Non-pigmented ciliary epithelial cell (primary cell): ENCODE data around the gene SPATS2.
"Not testable (repeated sequence)": the region's sequence is repeated elsewhere in the genome, so short reads cannot be mapped to it uniquely, and the experiment has no call there.

ENCODE experiments used
- DNase-seq: peaks from one replicate; pipeline ENCODE4 v3.0.0-alpha.2; 2010; ENCODE audit warnings: low read depth

The SPATS2 gene

DNA sequence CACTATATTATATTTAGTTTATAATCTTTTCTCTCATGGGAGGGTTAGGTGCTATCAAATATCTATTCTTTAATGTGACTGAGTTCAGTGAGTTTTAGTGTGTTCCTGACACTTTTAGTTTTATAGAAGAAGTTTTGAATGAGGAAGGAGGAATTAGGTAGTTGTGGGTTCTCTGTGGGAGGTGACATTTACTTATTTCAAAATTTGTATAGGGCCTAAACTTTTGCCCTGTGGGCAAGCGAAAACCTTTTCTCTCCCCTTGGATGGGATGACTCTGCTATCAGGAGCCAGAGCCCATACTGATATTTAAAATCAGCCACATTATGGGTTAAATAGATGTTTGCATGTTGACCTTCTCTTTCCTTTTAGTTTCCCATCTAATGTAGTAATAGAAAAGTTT, 43.6 kb downstream of the SPATS2 start:
- DNase-seq, result no peak

DNA sequence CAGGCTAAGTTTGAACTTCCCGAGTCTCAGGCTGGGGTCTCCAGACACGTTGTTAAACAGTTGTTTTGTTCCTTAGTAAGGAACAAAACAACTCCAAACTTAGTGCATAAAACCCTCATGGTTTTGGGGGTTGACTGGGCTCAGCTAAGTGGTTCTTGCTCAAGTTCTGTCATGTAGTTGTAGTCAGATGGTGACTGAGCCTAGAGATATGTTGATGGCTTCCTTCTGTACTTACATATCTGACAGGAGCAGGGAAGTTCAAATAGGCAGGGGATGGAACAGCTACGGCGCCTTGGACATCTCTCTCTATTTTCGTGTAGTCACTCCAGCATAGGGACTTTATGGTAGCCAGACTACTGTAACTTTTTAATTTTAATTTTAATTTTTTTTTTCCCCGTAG, 45.7 kb downstream of the SPATS2 start:
- DNase-seq, result no peak

DNA sequence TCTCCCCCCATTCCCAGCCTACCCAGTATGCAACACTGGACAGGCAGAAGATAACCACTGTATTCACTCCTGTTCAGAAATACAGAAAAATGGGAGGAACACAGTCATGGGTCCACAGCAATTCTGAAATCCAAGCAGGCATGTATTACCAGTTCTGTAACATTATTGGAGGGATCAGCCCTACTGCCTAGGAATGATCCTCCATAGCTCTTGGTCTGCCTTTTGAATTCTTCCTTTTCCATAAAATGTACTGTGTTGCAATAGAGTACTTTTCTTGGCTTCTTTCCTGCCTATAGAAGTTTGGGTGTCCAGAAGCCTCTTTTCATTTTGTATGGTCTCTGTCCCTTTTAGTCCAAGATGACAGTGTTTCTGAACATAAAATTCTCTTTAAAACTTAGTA, 46.5 kb downstream of the SPATS2 start:
- no peak for DNase-seq

DNA sequence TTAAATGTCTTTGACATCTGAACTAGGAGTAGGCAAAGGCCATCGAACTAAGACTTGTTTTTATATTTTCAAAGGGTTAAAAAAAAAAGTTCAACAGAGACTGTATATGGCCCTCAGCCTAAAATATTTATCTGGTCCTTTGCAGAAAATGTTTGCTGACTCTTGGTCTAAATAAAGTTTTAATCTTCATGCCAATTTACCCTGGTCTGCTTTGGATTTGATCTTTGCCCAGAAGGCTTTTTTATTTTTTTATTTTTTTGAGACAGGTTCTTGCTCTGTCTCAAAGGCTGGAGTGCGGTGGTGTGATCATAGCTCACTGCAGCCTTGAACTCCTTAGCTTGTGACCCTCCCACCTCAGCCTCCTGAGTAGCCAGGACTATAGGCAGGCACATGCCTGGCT, 47.1 kb downstream of the SPATS2 start:
- DNase-seq, result no peak

DNA sequence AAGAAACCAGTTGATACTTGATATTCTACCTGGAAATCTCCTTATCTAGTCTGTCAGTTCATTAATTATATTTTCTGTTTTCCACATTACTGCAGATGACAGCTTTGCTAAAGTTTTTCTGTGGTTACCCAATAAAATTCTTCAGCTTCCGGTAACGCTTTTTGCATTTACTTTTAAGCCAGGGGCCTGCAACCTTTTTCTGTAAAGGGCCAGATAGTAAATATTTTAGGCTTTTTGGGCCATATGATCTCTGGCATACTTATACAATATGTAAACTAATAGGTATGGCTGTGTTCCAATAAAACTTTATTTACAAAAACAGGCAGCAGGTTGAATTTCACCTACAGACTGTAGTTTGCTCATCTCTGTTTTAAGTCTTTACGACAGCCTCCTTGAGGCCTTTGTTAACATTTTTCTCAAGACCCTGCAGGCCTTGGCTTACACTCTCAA, 48.3 kb downstream of the SPATS2 start:
- DNase-seq, result no peak

DNA sequence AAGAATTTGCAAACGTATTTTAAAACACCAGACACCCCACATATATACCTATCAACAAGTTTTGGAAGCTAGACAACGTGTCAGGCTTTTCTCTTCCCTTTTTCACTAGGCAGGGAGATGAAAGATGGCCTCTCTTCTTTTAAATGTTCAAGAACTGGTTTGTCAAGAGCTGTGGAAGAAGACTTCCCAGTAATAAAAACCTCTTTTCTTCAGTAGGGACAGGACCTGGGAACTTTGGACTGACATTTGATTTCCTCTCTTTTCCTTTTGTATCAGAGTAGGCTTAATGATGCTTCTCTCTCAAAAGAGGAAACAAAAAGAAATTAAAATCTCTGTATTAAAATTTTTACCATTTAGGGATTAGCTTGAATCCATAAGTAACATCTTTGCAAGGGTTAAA, 49.6 kb downstream of the SPATS2 start:
- no peak for DNase-seq

DNA sequence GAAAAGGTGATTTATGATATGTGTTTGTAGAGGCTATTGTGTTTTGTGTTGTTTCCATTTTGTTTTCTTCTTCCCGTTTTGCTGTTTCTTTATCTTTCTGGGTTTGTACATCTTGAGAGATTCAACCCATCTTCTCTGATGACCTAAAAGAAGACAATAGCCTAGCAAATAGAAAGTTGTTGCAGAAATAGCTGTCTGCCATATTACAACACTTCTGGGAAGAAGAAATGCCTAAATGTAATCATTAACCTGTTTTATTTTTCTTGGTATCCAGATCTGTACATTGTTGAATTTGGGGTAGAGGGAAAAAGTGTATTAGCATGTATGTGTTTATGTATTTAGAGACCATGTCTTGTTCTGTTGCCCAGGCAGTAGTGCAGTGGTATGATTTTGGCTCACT, 50.3 kb downstream of the SPATS2 start:
- no peak for DNase-seq

DNA sequence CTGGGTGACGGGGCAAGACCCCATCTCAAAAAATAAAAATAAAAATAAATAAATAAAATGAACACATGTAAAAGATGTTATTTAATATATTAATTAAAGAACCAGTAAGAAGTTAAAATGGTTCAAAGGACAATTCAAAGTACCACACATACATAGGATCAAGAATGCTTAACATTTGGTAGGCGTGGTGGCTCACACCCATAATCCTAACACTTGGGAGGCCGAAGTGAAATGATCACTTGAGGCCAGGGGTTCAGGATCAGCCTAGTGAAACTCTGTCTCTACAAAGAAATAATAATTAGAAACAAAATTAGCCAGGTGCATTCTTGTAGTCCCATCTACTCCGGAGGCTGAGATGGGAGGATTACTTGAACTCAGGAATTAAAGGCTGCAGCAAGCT, 53.3 kb downstream of the SPATS2 start:
- no peak for DNase-seq

DNA sequence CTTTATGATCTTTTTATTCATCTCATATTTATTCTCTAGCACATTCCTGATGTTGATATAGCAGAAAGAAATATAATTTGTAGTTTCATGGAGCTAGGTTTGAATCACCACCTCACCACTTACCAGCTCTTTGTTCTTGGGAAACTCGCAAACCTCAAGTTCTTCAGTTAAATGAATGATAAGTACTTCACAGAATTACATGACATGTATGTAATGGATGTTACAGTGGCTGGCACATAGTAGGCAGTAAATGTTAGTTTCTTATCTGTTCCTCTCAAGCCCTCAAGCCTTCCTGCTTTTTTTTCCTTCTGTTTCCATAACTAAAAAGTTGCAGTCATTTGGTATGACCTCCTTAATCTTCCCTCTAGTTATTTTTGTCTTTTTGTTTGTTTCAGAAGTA, 54.9 kb downstream of the SPATS2 start:
- no peak for DNase-seq

DNA sequence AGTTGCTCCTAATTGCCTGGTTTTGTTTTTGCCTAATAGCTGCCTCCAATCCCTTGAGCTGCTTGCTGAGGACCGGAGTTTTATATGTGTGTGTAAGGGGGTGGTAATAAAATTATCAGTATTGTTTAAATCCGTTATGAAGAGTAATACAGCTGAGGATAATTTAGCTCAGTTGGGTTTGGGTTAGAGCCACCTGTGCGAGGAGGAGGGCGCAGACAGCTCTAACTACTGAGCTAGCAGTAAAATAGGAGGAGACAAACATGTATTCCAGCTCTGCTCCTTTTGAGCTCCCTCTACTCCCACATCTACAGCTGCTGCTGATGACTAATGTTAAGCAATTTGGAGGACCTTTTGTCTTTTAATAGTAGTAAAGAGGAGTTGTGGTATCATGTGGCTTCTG, 61.5 kb downstream of the SPATS2 start:
- peak; percentile 54 for DNase-seq

DNA sequence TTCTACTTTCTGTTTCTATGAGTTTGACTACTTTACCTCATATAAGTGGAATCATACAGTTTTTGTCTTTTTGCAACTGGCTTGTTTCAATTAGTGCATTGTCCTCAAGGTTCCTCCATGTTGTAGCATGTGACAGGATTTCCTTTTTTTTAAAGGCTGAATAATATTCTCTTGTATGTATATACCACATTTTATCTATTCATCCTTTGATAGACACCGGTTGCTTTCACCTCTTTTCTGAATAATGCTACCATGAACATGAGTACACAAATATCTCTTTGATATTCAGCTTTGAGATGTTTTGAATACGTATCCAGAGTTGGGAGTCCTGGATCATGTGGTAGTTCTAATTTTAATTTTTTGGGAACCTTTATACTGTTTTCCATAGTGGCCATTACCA, 65.4 kb downstream of the SPATS2 start:
- no peak for DNase-seq

DNA sequence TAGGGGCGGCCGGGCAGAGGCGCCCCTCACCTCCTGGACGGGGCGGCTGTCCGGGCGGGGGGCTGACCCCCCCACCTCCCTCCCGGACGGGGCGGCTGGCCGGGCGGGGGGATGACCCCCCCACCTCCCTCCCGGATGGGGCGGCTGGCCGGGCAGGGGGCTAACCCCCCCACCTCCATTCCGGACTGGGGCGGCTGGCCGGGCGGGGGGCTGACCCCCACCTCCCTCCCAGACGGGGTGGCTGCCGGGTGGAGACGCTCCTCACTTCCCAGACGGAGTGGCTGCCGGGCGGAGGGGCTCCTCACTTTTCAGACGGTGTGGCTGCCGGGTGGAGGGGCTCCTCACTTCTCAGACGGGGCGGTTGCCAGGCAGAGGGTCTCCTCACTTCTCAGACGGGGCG, 69.5 kb downstream of the SPATS2 start:
- DNase-seq, result not testable (repeated sequence)

DNA sequence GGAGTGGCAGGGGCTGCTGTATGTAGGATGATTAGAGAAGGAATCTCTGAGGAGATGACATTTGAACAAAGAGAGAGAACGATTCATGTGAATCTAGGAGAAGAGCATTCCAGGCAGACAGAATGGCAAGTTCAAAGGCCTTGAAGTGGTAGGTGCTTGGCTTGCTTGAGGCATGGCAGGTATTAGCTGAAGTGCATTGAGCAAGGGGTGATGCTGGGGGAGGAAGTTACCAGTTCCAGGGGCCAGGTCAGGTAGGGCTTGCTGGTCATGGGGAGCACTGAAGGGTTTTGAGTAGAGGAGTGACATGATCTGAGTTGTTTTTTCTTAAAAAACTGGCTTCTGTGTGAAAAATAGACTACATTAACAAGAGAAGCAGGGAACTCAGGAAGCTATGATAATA, 71.8 kb downstream of the SPATS2 start:
- no peak for DNase-seq

DNA sequence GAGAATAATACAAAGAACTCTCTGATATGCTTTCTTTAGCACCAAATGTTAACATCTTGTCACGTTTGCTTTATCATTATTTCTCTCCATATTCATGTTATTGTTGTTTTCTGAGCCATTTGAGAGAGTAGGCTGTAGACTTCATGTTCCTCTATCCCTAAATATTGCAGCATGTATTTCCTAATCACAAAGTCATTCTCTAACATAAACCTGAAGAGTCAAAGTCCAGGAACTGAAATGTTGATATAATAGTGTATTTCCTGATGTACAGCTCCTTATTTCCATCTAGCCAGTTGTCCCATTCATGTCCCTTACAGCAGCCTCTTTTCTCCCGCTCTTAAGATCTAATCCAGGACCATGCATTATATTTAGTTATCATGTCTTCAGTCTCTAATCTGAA, 72.8 kb downstream of the SPATS2 start:
- DNase-seq, result no peak

DNA sequence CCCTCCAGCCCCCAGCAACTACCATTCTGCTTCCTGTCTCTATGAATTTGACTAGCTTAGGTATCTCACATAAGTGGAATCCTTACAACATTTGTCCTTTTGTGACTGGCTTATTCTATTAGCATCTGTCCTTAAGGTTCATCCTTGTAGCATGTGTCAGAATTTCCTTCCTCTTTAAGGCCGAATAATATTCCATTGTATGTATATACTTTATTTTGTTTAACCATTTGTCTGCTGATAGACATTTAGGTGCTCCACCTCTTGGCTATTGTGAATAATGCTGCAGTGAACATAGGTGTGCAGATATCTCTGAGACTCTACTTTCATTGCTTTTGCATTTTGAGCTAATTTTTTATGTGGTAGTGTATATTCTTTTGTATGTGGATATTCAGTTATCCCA, 75.7 kb downstream of the SPATS2 start:
- no peak for DNase-seq

DNA sequence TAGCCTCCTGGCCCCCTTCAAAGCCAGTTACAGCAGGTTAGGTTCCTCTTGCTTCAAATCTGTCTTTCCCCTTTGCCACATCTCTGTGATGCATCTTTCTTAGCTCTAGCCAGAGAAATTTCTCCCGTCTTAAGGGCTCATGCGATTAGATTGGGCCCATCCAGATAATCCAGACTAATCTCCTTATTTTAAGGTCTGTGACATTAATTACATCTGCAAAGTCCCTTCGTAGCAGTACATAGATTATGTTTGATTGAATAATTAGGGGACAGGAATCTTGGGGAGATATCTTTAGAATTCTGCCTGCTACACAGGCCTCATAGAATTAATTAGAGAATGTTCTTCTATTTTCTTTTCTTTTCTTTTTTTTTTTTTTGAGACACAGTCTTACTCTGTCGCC, 79.3 kb downstream of the SPATS2 start:
- no peak for DNase-seq

DNA sequence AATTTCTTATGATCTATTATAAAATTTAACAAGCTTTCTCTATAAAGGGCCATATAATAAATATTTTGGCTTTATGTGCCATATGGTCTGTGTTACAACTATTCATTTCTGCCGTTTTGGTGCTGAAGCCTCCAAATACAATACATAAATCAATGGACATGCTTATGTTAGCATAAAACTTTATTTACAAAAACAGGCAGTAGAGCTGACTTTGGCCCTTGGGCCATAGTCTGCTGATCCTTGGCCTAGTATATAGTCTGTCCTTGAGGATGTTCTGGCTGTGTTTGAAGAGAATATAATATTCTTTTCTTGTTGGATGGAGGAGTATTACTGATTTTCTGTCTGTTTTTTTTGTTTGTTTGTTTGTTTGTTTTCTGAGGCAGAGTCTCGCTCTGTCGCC, 81.6 kb downstream of the SPATS2 start:
- DNase-seq, result no peak

DNA sequence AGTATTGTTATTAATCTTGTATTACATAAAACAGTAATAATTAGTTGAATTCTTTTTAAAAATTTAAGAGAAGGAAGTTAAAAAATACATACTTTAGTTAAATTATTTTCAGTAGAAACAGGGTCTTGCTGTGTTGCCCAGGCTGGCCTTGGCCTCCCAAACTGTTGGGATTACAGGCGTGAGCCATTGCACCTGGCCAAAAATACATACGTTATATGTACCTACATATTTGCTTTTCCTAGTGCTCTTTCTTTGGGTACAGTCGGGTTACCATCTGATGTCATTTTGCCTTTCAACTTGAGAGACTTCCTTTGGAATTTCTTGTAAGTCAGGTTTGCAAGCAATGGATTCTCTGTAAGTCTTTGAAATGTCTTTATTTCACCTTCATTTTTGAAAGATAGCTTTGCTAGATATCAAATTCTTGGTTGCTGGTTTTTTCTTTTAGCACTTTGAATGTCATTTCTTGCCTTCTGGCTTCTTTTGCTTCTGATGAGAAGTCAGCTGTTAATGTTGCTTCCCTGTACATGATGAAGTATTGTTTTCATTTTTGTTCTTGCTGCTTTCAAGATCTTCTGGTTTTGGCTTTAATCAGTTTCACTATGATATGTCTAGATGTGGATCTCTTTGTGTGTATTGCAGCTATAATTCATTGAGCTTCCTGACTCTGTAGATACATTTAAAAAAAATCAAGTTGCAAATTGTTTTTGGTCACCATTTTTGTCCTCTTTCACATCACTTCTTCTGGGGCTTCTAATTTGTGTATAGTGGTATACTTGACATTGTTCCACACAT, 84.4 kb downstream of the SPATS2 start:
- no peak for DNase-seq

DNA sequence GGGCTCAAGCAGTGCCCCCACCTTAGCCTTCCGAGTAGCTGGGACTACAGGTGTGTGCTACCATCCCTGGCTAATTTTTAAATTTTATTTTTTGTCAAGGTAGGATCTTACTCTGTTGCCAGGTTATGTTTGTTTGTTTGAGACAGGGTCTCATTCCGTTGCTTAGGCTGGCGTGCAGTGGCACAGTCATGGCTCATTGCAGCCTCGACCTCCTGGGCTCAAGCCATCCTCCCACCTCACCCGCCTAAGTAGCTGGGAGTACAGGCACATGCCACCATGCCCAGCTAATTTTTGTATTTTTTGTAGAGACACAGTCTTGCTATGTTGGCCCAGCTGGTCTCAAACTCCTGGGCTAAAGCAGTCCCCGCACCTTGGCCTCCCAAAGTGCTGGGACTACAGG, 88.2 kb downstream of the SPATS2 start:
- no peak for DNase-seq

DNA sequence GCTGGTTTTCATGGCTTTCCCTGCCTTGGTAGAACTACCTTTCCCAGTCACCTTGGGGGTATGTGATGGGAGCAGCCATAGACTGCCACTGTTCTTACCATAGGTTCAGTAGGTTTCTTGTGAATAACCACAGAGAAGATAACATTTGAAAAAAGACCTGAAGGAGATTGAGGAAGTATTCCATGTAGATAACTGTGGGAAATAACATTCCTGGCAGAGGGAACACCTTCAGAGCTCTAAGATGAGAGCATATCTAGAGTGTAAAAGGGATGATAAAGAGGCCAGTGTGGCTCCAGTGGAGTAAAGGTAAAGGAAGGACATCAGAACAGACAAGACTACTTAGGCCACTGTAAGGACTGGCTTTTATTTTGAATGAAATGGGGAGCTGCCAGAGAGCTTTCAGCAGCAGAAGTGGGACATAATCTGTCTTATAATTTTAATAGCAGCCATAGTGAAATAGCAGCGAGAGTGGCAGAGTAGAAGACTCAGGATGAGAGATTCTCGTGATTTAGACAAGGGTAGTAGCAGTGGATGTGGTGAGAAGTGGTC, 88.9 kb downstream of the SPATS2 start:
- DNase-seq, result no peak

DNA sequence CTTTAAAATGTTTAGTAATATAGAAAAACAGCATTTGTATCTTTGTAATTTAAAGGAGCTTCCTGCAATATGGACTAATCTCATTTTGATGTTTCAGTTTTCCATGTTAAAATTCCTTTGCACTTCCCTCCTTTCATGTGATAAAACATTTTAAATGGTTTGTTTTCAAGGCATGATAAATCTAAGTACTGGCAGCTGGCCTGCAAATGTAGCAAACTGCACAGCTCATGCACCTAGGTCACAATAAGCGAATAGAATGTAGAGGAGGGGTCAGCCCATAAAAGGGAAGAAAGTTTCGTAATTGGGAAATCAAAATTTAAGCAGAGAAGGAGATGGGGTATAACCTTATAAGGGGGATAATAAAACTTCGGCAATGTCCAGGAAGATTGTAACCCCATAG, 91.6 kb downstream of the SPATS2 start:
- DNase-seq, result no peak

DNA sequence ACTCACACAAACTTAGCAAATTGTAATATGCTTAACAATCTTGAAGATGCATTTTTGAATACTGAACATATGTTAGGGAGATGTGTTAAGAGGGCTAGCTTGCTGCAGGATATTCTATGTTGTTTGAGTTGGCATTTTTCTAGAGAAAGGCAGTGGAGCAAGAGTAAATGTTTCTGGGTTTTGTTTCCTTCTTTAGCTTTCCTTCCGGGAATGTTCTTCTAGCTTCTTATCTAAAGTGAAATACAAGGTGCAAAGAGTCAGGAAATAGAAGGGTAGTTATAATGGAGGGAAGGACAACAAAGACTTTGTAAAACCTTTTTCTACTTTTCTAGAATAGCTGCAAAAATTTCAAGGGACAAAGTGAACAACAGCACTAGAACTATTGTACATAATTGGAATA, 94.0 kb downstream of the SPATS2 start:
- DNase-seq, result no peak

DNA sequence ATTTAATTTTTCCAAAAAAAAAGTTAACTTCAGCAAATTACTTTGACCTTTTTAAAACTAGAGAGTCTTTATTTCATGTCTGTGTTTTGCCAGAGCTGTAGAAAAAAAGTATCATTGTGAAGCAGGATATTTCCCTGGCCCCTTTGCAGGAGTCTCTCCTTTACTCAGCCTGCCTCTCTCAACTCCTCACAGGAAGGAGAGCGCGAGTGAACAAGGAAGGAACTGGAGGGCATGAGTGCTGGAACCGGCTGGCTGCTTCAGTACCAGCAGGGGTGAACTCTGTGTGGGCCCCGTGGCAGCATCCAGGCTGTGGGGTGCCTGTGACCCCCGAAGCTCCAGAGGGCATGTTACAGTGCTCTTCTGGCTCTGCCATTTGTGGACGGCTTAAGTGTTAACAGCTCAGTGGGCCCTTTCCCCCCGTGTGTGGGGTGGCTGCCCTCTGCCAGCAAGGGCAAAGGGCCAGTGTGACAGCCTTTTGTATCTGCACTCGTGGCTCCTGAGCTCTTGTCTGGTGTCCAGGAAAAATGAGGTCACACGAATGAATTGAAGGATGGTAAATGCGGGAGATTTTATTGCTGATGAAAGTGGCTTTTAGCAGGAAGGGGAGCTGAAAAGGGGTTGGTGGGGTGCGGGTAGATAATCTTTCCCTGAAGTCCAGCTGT, 95.0 kb downstream of the SPATS2 start:
- DNase-seq, result no peak

DNA sequence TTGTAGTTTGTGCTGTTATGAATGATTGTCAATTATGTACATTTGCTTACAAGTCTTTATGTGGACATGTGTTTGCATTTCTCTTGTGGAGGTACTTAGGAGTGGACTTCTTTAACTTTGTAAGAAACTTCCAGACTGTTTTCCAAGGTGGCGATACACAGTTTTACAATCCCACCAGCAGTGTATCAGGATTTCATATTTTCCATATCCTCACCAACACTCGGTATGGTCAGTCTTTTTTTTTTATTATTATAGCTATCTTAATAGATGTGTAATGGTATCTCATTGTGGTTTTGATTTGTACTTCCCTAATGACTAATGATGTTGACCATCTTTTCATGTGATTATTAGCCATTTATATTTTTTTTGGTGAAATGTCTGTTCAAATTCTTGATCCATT, 97.9 kb downstream of the SPATS2 start:
- no peak for DNase-seq
